Stimulated activated CD4-positive, alpha-beta T cell treated with anti-CD3 and anti-CD28 coated beads, Interleukin-4, amount 100 ng/mL, for 4 hours (primary cell): ENCODE results near the gene BLZF1.
"Not testable (repeated sequence)": the region's sequence is repeated elsewhere in the genome, so short reads cannot be mapped to it uniquely, and the experiment has no call there.

ENCODE experiments used
- DNase-seq, 2 experiments: peaks; one replicate each; pipeline ENCODE4 v3.0.0-alpha.2; 2020

BLZF1 gene, protein sequence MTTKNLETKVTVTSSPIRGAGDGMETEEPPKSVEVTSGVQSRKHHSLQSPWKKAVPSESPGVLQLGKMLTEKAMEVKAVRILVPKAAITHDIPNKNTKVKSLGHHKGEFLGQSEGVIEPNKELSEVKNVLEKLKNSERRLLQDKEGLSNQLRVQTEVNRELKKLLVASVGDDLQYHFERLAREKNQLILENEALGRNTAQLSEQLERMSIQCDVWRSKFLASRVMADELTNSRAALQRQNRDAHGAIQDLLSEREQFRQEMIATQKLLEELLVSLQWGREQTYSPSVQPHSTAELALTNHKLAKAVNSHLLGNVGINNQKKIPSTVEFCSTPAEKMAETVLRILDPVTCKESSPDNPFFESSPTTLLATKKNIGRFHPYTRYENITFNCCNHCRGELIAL

DNA sequence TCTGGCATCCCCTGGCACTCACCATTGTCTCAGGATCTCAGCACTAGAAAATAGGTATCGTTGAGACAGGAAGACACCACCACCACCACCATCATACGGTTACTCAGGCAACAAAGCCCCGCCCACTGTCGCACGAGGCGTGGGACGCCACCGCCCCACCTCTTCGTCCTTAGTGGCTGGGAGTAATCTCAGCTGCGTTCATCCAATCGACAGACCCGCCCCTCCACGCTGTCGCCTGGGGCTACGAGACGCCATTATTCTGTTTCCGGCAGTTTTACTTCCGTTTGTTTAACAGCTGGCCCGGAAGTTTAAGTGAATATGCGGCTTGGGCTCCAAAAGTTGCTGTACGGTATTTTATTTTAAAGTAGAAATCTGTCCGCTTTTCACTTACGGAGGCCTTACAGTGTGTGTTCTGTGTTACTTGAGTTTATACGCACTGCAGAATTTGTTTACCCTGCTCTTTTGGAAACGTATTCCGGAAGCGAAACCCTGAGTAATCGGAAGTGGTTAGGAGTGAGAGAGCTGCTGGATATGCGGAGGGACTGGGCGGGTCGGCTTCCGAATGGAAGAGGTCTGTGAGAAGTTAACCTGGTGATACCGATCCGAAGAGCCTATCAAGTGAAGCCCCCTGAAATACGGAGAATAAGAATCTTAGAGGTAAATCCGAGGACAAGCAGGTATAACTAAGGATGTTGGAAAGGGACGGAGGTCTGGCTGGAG, at the start of gene BLZF1, which contains the start of gene NME7:
BLZF1 (plus strand) TSS at position 510 of the 720 bp plus-strand sequence. CDS start 1,328 bp downstream, outside the sequence.
NME7 (minus strand) TSS at position 112 of the 720 bp plus-strand sequence; CDS start at position 25, 87 bp downstream.
- DNase-seq, result peak; percentile 95 to 98

DNA sequence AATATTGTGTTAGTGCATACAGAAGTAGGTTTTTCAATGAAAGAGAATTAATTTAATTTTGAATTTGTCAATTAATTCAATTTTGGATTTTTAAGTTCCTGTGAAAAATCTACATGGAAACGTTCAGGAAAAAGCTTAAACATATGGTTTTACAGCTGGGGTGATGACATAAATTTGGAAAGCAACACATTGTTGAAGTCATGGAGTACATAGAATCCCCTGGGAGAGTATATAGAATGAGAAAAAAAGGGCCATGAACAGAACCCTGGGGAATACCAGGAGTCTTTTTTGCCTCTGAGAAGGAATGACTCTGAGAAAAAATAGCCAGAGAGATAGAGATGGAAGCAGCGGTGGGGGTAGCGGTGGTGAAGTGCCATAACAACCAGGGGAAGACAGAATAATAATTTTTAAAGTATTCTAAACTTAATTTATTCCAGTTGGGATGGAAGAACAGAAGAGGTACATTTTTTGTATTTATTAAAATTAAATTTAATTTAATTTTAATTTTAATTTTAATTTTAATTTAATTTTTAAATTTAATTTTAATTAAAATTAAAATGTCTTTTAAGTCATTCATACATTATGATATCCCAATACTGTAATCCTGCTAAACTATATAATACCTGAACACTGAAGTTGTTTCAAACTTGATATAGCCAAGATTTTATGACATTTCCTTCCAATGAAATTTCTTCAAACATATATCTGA, 49.3 kb upstream of the BLZF1 start:
- DNase-seq, result no peak

DNA sequence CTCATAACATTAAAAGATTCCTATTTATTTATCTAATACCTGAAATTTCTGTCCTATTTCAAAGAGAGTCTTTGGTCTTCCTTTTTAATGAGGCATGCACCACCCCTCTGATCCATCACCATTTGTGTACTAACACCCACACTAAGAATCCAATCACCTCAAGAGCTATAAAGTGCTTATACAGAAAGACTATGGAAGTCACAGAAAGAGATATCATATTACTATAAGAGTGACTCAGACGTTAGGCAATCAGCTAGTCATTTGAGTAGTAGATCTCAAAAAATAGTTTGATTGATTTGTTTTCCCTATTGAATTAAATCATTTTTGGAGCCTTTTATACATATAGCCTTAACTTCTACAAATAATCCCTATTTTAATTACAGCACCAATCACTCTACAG, 46.5 kb upstream of the BLZF1 start:
- DNase-seq, result no peak

DNA sequence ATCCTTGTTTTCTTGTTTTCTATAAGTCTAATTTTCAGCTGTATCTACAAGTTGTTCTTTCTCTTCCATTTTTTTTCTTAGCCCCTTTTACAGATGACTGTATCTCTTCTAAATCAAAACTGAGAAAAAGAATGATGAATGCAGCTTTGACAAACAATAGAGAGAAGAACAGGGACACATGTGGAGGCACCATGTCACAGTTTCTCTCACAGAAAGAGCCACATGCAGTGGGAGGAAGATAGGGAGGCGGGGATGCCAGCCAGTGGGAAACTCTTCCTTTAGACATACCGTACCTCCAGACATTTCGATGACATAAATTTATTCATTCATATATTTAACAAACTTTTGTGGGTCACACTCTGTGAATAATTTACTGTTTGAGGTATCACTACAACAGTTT, 45.9 kb upstream of the BLZF1 start:
- no peak for DNase-seq

DNA sequence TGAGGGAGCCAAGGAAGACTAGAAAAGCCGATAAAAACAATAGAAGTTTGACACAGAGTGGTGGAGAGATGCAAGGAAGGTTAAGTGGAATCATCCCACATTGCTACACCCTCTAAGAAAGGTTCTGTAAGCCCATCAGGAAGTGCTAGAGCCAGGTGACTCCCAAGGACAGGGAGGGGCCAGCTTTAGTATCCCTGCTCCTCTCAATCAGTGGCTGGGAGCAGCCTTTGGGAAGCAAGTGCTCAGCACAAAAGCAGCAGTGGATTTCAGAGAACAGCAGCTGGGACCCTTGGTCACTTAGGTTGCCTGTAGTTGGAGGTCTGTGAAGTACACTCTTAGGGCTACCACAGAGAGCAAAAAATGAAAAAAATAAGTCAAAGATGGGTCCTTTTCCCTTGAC, 42.9 kb upstream of the BLZF1 start:
- DNase-seq, result no peak

DNA sequence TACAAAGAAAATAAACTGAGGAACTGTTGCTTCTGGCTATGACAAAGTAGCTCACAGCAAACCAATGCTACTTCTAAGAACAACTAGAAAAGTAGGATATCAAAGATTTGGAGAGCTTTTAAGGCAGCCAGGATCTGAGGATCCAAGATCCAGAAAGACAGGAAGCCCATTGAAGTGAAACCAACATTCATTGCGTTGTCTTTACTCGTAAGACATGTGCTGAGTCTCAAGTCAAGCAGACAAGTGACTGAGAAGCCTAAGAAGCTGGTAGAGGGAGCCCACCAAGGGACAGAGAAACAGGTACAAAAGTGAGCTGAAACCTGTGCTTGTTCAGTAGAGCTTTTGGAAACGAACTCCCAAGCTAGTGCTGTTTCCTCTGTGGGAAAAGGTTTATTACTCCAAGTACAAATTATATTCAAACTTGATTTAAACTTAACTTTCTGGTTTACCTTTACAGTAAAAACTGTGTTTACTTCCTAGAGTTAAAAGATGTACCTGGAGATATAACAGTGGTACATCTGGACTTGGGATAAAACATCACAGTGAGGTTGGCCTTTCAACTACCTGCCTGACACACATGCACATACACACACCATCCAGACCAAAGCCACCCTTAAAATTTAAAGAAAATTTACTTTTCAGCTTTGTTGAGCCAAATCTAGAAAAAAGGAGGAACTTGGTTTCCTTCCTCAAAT, 41.6 kb upstream of the BLZF1 start:
- no peak for DNase-seq

DNA sequence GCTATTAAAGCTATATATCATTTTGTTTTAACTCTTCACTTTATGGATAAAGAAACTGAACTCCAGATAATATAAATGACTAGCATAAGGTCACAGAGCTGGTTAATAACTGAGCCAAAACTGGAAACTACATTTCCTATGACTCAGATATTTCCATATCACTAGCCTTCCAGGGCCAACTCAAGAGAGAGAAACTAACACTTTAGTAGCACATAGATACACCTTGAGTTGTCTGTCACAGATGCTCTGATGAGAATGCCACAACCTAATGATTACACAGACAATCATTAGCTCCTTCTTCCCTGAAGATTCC, 41.1 kb upstream of the BLZF1 start:
- DNase-seq, result no peak

DNA sequence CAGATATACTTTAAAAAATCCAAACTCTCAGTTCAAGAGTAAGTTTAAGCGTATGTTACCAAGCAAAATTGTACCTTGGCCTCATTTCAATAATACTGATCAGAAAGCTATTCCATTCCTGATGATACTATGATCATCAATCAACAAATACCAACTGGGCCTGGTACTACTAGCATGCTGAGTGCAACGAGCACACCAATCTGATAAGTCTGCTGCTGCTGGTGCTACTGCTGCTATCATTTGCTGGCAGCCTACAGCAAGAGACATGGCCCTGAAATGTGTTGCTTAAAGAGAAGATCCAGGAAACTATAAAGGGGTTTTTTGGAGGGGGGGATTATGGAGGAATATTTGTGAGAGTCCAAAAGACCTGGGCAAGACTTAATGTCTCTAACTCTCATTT, 40.1 kb upstream of the BLZF1 start:
- DNase-seq, result no peak

DNA sequence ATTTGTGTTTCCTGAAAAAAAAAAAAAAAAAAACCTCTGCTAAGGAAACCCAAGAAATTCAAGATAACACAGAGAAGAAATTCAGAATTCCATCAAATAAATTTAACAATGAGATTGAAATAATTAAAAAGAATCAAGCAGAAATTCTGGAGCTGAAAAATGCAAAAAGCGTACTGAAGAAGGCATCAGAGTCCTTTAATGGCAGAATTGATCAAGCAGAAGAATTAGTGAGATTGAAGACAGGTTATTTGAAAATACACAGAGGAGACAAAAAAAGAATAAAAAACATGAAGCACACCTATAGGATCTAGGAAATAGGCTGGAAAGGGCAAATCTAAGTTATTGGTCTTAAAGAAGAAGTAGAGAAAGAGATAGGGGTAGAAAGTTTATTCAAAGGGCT, 38.6 kb upstream of the BLZF1 start:
- DNase-seq, result no peak

DNA sequence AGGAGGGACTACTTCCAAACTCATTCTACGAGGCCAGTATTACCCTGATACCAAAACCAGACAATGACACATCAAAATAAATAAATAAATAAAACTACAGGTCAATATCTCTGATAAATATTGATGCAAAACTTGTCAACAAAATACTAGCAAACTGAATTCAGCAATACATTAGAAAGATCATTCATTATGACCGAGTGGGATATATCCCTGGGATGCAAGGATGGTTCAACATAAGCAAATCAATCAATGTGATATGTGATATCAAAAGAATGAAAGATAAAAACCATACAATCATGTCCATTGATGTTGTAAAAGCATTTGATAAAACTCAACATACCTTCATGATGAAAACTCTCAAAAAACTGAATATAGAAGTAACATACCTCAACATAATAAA, 37.1 kb upstream of the BLZF1 start:
- DNase-seq, result no peak

DNA sequence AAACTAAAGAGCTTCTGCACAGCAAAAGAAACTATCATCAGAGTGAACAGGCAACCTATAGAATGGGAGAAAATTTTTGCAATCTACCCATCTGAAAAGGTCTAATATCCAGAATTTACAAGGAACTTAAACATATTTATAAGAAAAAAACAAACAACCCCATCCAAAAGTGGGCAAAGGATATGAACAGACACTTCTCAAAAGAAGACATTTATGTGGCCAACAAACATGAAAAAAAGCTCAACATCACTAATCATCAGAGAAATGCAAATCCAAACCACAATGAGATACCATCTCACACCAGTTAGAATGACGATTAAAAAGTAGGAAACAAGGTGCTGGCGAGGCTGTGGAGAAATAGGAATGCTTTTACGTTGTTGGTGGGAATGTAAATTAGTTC, 33.3 kb upstream of the BLZF1 start:
- DNase-seq, result not testable (repeated sequence)

DNA sequence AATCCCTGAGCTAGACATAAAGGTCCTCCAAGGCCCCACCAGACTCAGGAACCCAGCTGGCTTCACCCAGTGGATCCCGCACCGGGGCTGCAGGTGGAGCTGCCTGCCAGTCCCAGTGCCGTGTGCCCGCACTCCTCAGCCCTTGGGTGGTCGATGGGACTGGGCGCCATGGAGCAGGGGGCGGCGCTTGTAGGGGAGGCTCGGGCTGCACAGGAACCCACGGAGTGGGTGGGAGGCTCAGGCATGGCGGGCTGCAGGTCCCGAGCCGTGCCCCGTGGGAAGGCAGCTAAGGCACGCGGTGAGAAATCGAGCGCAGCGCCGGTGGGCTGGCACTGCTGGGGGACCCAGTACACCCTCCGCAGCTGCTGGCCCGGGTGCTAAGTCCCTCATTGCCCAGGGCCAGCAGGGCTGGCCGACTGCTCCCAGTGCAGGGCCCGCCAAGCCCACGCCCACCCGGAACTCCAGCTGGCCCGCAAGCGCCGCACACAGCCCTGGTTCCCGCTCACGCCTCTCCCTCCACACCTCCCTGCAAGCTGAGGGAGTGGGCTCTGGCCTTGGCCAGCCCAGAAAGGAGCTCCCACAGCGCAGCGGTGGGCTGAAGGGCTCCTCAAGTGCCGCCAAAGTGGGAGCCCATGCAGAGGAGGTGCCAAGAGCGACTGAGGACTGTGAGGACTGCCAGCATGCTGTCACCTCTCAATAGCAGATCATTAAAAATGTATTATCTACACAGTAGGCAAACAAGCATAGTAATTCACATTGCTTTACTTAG, 30.9 kb upstream of the BLZF1 start:
- not testable (repeated sequence) for DNase-seq

DNA sequence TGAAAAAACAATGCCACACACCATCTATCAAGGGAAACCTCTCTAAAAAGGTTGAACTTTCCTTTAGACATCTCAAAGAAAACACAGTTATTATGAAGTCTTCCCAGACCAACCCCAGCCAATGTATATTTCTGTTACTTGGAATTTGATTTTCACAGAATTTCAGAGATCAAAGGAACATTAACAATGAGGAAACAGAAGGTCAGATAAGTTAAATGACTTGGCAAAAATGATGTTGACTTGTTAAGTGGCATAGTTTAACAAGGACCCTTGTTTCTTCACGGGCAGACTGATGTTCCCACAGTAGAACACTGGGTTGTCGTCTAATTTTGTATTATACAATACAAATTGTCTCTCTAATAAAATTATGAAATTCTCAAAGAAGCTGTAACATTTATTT, 29.4 kb upstream of the BLZF1 start:
- no peak for DNase-seq

DNA sequence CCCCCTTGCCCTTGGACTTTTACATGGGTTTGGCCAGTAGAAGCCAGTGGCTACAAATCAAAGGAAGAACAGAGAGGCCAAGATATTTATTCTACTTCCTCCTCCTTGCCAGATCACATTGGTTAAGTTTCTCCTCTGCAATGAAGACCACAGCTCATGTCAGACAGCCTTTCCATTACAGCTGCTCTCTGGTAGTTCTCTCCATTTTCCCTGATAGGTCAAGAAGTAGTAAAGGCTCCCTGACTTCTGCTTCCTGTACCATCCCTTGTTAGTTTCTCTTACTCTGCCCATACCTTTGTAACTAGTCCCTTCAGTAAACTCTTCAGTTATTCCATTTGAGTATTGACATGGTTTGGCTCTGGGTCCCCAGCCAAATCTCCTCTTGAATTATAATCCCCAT, 28.2 kb upstream of the BLZF1 start:
- no peak for DNase-seq

DNA sequence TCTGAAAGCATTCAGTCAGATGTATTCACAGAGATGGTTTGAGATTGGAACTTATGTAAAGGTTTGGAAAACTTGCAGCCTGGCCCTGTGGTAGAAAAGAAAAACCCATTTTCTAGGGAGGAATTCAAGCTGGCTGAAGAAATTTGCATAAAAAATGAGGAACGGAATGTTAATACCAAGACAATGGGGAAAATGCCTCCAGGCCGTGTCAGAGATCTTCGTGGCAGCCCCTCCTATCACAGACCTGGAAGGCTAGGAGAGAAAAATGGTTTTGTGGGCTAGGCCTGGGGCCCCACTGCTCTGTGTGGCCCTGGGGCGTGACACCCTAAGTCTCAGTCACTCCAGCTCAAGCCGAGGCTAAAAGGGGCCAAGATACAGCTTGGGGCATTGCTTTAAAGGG, 27.1 kb upstream of the BLZF1 start:
- DNase-seq, result no peak

DNA sequence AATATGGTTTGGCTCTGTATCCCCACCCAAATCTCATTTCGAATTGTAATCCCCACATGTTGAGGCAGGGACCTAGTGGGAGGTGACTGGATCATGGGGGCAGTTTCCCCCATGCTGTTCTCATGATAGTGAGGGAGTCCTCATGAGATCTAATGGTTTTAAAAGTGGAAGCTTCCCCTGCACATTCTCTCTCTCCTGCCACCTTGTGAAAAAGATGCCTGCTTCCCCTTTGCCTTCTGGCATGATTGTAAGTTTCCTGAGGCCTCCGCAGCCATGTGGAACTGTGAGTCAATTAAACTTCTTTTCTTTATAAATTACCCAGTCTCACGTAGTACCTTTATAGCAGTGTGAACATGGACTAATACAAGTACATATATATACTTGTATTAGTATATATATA, 25.9 kb upstream of the BLZF1 start:
- not testable (repeated sequence) for DNase-seq

DNA sequence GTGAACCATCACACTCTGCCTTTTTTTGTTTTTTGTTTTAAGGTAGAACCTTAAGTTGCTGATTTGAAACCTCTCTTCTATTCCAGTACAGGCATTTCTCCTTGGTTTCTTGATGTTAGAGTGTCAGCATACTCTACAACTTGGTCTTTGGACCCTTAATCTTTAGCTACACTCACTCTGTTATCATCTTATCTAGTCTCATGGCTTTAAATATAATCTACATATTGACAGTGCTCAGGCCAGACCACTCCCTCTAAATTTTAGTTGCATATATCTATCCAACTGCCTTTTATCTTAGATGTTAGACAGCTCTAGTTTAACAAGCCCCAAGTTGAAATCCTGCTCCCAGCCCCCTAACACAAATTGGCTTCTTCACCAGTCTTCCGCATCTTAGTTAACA, 22.5 kb upstream of the BLZF1 start:
- DNase-seq, result no peak

DNA sequence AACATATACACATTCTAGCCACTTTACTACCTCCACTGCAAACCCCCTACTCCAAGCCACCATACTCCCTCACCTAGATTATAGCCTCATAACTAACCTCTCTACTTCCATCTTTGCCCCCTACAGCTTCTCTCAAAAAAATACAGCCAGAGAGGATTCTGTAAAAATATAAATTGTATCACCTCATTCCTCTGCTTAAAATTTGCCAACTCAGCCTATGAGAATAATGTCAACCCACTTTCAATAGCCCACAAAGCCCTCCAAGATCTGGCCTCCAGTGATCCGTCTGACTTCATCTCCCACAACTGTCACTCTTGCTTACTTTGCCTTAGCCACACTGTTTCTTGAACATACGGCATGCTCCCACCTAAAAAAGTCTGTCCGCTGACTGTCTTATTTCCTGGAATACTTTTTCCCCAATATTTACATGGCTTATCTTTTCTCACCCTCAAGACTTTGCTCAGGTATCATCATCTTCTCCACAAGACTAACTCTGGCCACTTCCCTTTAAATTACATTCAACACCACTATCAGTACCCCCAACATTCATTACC, 21.9 kb upstream of the BLZF1 start:
- no peak for DNase-seq

DNA sequence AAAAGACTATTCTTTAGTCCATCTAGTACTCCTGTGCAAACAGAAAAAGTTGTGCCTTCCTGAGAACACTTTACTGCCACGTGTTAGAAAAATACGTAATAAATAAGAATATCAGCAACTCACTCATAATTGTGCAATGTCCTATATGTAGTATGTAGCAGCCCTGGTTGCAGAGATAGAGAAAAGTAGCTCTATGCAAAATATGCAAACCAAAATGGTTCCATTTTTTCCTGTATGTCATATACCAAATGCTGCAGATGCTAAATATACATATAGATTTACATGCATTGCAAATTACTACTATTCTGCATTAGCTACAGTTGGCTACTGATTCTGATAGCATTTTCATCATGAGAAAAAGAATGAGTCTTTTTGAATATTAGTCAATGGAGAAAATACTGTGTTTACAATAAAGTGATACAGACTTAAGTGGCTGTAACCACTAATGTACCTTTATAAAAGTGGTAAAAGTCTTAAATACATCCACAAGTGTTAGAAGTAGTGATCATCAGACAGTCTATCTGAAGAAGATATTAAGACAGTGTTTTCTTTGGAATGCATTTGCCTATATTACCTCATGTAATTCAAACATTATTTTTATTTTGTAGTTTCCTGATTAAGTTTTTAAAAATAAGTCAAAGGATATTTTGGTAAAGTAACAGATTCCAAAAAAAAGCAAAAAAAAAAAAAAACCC, 20.2 kb upstream of the BLZF1 start:
- no peak for DNase-seq

DNA sequence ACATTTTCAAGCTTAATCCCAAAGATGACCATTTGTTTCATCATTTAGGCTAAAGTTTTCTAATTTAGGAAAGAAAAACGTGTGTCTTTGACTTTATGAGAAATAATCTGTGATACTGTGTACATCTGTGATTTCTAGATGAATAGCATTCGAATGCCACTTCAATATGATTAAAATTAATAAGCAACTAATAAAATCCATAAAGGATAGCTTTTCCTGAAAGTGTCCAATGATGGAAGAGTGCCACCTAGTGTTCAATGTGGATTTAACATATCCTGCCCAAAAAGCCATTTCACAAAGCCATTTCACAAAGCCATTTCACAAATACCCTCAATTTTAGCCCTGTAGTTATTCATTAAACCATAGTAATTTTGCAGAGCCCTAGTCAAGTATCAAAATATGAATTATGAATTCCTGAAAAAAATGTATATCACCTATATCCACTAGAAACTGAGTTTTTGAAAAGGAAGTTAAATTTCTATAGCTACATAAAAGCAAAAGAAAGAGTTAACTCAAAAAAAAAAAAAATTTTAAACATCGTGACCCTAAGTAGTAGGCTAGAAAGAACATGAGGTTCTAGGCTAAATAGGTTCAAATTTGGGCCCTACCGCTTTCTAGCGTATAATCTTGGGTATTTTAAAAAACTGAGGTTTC, 19.5 kb upstream of the BLZF1 start:
- DNase-seq, result no peak

DNA sequence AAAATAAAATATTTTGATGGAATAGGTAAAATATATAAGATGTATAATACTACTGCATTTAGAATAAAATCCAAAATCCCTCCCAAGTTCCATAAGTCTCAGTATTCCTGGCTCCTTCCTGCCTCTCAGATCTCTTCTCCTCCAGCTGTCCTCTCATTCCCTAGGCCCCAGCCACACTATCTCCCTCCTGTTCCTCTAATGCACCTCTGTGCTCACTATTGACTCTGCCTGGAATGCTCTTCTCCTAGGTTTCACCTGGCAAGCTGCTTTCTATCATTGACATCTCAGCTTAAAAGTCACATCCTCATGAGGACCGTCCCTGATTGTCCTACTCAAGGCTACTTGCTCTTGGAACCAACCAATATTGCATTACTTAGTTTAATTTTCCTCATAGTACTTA, 7.6 kb upstream of the BLZF1 start:
- no peak for DNase-seq
